Measurements from ENCODE around the gene PGF. TPM values are rescaled to one million over a fixed set of nuclear protein-coding genes. Genes with fewer than 3 reads are reported as not detected.

Gene PGF
- total RNA-seq, 1 donor from 2014 or later: 3.0 TPM

GRCh38 chr14:74977164-74977900 is 21.9 kb upstream of the PGF start:
- Histone ChIP-seq H3K36me3 (no peaks in the 10 kb centered on the region), H3K4me1 (peaks cover 20% of the 10 kb centered on the region), H3K9me3 (no peaks in the 10 kb centered on the region), H3K4me3 (no peak overlapping the region), H3K27ac (no peak overlapping the region), H3K27me3 (ENCODE audit: low read depth) (no peaks in the 10 kb centered on the region)
- ATAC-seq (no peak), DNase-seq (no peak)
- no peak for TF ChIP-seq CTCF (IDR thresholded peaks at IDR 0.05)
- intact Hi-C loops (cut with DNase I): no loop called here

- TF ChIP-seq CTCF (IDR thresholded peaks at IDR 0.05): no peak
- H3K36me3 ChIP-seq: no peaks in the 10 kb centered on the region
- ATAC-seq (no peak), DNase-seq (no peak)
- no peak overlapping the region for H3K4me3 ChIP-seq
- H3K27me3 ChIP-seq (ENCODE audit: low read depth): no peaks in the 10 kb centered on the region
- H3K27ac ChIP-seq: no peak overlapping the region
- peaks cover 20% of the 10 kb centered on the region for H3K4me1 ChIP-seq
- intact Hi-C loops (cut with DNase I): no loop called here
- no peaks in the 10 kb centered on the region for H3K9me3 ChIP-seq
These were observed 21.1 kb upstream of the PGF start for GRCh38 chr14:74976264-74977113.

- Histone ChIP-seq H3K9me3 (no peaks in the 10 kb centered on the region), H3K4me3 (no peak overlapping the region), H3K4me1 (peaks cover 20% of the 10 kb centered on the region), H3K27me3 (ENCODE audit: low read depth) (no peaks in the 10 kb centered on the region), H3K27ac (no peak overlapping the region), H3K36me3 (no peaks in the 10 kb centered on the region)
- intact Hi-C loops (cut with DNase I): no loop called here
- ATAC-seq (peak; percentile 33 to 37), DNase-seq (no peak)
- no peak for TF ChIP-seq CTCF (IDR thresholded peaks at IDR 0.05)
These were observed 19.8 kb upstream of the PGF start for GRCh38 chr14:74975059-74975810.

- Histone ChIP-seq H3K9me3 (no peaks in the 10 kb centered on the region), H3K36me3 (no peaks in the 10 kb centered on the region), H3K4me3 (no peak overlapping the region), H3K27ac (no peak overlapping the region), H3K4me1 (peaks cover 16% of the 10 kb centered on the region), H3K27me3 (ENCODE audit: low read depth) (no peaks in the 10 kb centered on the region)
- DNase-seq (no peak), ATAC-seq (peak; percentile 9 to 19)
- no peak for TF ChIP-seq CTCF (IDR thresholded peaks at IDR 0.05)
- intact Hi-C loops (cut with DNase I): no loop called here
These were observed 19.1 kb upstream of the PGF start for GRCh38 chr14:74974364-74975058.

GRCh38 chr14:74973905-74974363 is 18.5 kb upstream of the PGF start:
- no peak for TF ChIP-seq CTCF (IDR thresholded peaks at IDR 0.05)
- no peaks in the 10 kb centered on the region for H3K36me3 ChIP-seq
- intact Hi-C loops (cut with DNase I): no loop called here
- no peak overlapping the region for H3K27ac ChIP-seq
- peaks cover 16% of the 10 kb centered on the region for H3K4me1 ChIP-seq
- DNase-seq: no peak
- no peaks in the 10 kb centered on the region for H3K27me3 ChIP-seq (ENCODE audit: low read depth)
- no peak overlapping the region for H3K4me3 ChIP-seq
- no peaks in the 10 kb centered on the region for H3K9me3 ChIP-seq
- no peak for ATAC-seq

Measured in lower lobe of right lung (tissue), 2 donors.